Inflammatory macrophage treated with lipopolysaccharide for 1 hour (primary cell): ENCODE data around the gene CAMTA2.

Experiments
- DNase-seq, 2 donors: peaks; one replicate each; pipeline ENCODE4 v3.0.0-alpha.2; 2020 to 2022

Gene CAMTA2

GRCh38 chr17:4921320-4921719, 66.2 kb downstream of the CAMTA2 start:
- DNase-seq: no peak

- DNase-seq: peak; percentile 94 to 96
These were observed 67.0 kb downstream of the CAMTA2 start for GRCh38 chr17:4920351-4921048.

GRCh38 chr17:4919511-4920047, 67.9 kb downstream of the CAMTA2 start:
- no peak for DNase-seq
